ENCODE data around the gene MEF2C.
"Not testable (repeated sequence)": the region's sequence is repeated elsewhere in the genome, so short reads cannot be mapped to it uniquely, and the experiment has no call there.

MEF2C gene

GRCh38 chr5:88861231-88861630 lies 21.8 kb downstream of the MEF2C start:
- DNase-seq (ENCODE audit: low spot score) = no peak

DNA sequence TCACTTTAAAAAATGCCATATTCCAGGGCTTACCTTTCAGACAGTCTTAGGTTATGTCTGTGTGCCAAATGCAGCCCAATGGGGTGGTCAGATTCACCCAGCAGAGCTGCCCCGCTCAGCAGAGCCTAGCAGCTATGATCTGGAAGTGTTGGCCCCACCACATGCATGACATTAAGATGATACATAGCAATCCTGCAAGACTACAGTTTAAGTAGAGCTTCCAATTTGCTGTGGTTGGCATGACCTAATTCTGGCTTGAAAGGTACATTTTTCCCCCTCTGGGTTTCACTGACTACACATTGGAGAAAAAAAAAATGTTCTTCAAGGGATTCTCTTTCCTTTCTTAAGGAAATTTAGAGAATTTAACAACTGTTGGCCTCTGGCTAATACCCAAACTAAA lies 22.5 kb downstream of the MEF2C start:
- DNase-seq (ENCODE audit: low spot score) = no peak

- no peak for DNase-seq (ENCODE audit: low spot score)
These were observed 24.6 kb downstream of the MEF2C start for GRCh38 chr5:88858392-88858791.

- not testable (repeated sequence) for DNase-seq (ENCODE audit: low spot score)
These were observed 26.6 kb downstream of the MEF2C start for GRCh38 chr5:88856381-88856780.

DNA sequence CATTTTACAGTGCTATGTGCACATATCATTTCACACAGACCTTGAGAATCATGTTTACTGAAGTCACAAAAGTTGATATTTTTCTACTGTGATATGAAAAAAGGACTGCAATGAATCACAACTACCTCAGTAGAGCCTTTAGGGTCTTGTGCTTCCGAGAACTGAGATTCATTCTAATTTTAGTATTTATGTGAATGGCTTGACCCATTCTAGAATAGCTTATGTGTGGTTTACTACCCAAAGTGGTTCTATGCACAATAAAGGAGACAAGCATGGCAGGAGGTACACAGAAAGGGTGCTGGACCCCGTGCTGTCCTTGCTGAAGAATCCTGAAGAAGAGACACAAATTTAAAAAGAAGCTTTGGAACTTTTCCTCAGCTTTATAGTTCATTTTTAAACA lies 28.2 kb downstream of the MEF2C start:
- DNase-seq (ENCODE audit: low spot score) = no peak

- no peak for DNase-seq (ENCODE audit: low spot score)
These were observed 35.6 kb downstream of the MEF2C start for GRCh38 chr5:88847420-88847819.

DNA sequence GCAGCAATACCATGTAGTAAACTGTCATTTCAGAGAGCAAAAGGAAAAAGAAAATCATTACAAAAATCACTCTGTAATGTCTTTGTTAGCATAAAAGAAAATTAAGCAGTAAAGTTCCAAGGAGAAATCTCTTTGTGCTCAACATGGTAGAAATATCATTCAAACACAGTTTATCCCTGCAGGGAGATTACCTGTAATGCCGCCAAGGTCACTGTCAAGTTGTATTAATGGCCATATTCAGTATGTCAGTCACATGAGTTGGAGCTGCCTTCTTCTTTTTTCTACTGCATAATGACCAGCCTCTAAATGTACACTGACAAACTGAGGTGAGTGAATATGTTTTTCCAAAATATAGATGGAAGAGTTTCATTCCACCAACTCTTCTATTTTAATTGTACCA lies 36.5 kb downstream of the MEF2C start:
- DNase-seq (ENCODE audit: low spot score) = no peak

DNA sequence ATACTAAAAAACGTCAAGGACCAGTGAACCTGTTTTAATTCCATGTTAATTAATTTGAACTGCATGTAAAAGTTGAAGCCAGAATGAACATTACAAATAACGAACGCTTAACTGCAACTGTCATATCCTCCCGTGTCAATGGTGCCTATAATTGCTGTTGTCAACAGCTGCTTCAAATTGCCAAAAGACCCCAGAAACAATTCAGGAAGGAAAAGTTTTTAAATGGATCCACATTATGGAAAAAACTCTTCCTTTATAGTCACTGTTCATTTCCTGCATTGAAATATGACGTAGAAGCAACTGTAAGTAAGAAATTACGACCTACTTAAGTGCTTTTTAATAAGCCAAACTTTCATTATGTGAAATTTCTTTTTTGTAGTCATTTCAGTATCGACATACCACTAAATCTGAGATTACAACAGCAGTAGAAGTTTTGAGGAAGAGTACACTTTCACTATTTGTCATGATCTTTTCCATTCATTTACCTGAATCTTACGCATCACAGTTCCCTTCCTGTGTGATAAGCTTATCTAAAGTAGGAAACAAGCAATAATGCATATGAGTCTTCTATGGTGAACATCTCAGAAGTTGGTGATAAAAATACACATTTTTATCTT lies 37.8 kb downstream of the MEF2C start:
- DNase-seq (ENCODE audit: low spot score) = no peak

DNA sequence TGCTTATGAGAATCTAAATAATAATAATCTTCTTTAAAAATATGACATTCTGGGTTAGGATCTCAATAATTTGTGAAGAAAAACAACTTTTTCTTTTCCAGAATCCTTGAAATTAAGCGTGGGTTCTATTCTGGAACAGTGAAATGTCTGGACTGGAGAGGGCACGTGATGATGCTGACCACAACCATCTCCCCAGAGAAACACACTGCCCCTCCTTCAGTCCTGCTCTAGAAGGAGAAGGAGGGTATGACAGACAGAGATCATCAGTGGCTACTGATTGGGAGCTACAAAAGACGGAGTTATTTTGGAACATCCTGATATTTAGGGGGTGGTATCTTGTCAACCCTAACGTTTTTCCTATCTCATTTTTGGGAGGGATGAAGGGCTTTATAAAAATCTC lies 40.2 kb downstream of the MEF2C start:
- no peak for DNase-seq (ENCODE audit: low spot score)

- DNase-seq (ENCODE audit: low spot score) = no peak
These were observed 41.8 kb downstream of the MEF2C start for GRCh38 chr5:88841212-88841611.

- DNase-seq (ENCODE audit: low spot score) = no peak
These were observed 42.5 kb downstream of the MEF2C start for GRCh38 chr5:88840495-88840894.

DNA sequence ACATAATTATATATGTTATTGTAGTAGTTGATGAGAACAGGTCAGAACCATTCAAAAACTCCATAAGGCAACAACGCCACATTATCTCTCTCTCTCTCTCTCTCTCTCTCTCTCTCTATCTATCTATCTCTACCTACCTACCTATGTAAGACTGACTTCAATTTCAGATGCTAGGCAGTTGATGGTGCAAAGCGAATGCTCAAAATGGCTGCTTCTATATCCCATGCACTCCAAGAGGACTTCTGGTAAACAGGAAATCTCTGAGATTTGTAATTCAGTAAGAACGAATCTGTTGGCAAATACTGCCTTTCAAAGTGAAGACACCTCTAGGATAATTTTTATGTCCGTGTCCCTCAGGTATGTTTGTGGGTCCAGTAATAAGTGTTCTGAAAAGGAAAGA lies 43.7 kb downstream of the MEF2C start:
- no peak for DNase-seq (ENCODE audit: low spot score)

GRCh38 chr5:88838500-88838899 lies 44.5 kb downstream of the MEF2C start:
- peak; percentile 45 for DNase-seq (ENCODE audit: low spot score)

GRCh38 chr5:88837817-88838216 lies 45.2 kb downstream of the MEF2C start:
- DNase-seq (ENCODE audit: low spot score) = no peak

GRCh38 chr5:88837222-88837621 lies 45.8 kb downstream of the MEF2C start:
- DNase-seq (ENCODE audit: low spot score) = no peak

DNA sequence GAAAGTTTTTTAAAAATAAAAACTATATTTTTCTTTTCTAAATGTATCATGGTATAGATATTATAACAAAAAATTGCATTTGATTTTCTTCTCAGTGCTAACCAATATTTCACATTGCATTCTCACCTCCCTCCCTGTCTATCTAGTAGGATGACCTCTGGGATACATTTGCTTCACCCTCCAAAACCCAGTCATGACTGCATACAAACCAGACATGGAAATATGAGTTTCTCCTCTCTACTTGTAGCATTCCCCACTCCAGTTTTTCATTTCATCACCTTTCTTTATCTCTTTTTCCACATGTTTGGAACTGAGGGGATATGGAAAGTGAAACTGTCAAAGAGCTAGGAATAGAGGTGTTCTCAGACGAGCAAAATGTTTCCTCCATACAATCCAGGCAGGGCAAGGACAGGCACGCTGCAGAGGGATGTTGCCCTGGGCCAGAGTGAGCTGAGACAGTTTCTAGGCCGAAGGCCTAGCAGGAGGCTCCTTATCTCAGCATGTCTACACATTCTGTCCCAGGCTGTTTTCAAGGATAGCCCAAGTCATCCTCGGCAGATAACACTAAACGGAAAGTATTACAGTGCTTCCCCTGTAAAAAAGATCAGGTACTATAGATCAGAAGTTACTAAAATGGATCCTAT lies 46.7 kb downstream of the MEF2C start:
- peak; percentile 45 for DNase-seq (ENCODE audit: low spot score)

DNA sequence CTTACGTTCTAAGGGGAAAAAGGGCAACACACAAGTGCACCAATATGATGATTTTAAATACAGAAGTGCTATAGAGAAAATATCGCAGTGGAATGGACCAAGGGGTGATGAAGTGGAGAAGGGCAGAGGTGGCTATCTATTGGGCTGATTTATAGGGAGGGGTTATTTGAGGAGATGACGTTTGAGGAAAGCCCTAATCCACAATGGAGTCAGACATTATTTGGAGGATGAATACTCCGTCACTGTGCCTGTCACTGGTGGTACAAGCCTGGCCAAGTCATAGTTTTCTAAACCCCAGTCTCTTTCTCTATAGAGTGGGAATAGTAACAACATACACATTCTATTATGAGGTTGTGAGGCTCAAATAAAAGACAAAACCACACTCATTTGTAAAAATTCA lies 48.5 kb downstream of the MEF2C start:
- no peak for DNase-seq (ENCODE audit: low spot score)

DNA sequence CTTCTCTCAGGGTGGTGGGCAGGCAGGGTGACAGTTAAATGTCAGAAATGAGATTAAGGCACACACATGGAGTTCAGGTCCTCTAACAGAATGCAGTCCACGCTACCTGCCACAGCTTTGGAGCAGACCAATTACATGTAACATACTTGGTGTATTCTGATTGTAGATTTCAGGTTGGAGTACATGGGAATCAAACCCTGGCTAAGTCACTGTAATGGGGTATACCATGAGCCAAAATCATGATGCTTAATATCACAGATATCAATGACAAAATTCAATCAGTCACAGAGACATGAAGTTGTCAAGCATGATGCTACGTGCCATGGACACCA lies 48.9 kb downstream of the MEF2C start:
- DNase-seq (ENCODE audit: low spot score) = no peak

GRCh38 chr5:88833371-88834130 lies 49.4 kb downstream of the MEF2C start:
- no peak for DNase-seq (ENCODE audit: low spot score)

DNA sequence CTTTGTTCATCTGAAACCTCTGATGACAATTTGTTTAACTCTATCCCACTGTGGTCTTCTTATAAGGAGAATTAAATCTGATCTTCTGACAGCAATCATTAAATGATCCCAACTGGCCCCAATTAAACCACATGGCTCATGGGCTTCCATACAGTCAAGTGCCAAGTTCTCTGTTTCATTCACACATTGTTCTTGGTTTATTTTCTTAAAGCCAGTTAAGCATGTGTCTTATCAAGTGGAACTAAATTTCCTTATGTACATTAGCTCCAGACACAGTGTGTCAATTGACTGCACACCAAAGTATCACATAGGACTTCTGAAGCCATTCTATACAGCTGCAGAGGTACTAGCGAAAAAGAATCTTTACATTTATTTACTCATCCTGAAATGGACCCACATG lies 51.2 kb downstream of the MEF2C start:
- no peak for DNase-seq (ENCODE audit: low spot score)

- no peak for DNase-seq (ENCODE audit: low spot score)
These were observed 52.4 kb downstream of the MEF2C start for GRCh38 chr5:88830567-88830966.

DNA sequence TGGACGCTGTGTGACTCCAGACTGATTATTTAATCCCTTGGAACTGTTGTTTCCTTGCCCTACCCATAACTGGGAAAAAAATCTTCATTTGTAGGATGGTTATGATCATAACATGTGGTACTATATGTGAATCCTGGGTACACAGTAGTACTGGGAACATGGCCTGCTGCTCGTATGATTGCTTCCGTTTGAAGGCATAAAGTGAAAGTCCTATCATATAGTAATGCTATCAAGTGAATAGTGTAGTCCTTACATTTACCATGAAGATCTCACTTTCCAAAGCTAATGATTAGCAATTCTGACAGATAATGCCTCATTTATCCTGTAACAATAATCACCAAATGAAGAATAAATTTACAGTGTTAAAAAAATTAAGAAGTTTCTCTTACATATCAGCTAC lies 53.2 kb downstream of the MEF2C start:
- no peak for DNase-seq (ENCODE audit: low spot score)

GRCh38 chr5:88829054-88829453 lies 53.9 kb downstream of the MEF2C start:
- DNase-seq (ENCODE audit: low spot score) = no peak

- no peak for DNase-seq (ENCODE audit: low spot score)
These were observed 55.0 kb downstream of the MEF2C start for GRCh38 chr5:88827997-88828396.

Measured in LoVo (cell line).